Smooth muscle cell (in vitro differentiated cells): ENCODE data around the gene CDK4. TPM values are rescaled to one million over a fixed set of nuclear protein-coding genes. Genes with fewer than 3 reads are reported as not detected.
A peak's percentile ranks its signal among the peaks of the same experiment; 100 is the strongest.

Experiments used
- DNase-seq: peaks from one replicate; lab custom pipeline; 2025; ENCODE audit not compliant: unreplicated experiment; lab: John Stamatoyannopoulos, UW
- H2AFZ ChIP-seq: fragments of 200-600 bp; sonication (generic); 2 replicates; pipeline ENCODE4 v1.6.0; 2016; ENCODE audit warnings: antibody characterized with exemption, low read depth, mild to moderate bottlenecking
- H3F3A ChIP-seq: fragments of 200-600 bp; sonication (generic); 2 replicates; pipeline ENCODE4 v1.6.0; 2017; ENCODE audit warnings: antibody characterized with exemption, low read depth
- H3K27ac ChIP-seq: fragments of 200-600 bp; sonication (generic); 2 replicates; pipeline ENCODE4 v1.5.1; 2016; ENCODE audit warnings: low read depth, mild to moderate bottlenecking
- H3K27me3 ChIP-seq: fragments of 200-600 bp; sonication (generic); 2 replicates; pipeline ENCODE4 v1.6.1; 2016; ENCODE audit warnings: low read depth, mild to moderate bottlenecking
- H3K36me3 ChIP-seq: fragments of 200-600 bp; sonication (generic); 2 replicates; pipeline ENCODE4 v1.5.1; 2016; ENCODE audit warnings: low read depth
- H3K4me1 ChIP-seq: fragments of 200-600 bp; sonication (generic); 2 replicates; pipeline ENCODE4 v1.5.1; 2016; ENCODE audit warnings: low read depth
- H3K4me2 ChIP-seq: fragments of 200-600 bp; sonication (generic); 2 replicates; pipeline ENCODE4 v1.6.0; 2016; ENCODE audit warnings: mild to moderate bottlenecking
- H3K4me3 ChIP-seq: fragments of 200-600 bp; sonication (generic); 2 replicates; pipeline ENCODE4 v1.5.1; 2016; ENCODE audit warnings: mild to moderate bottlenecking
- H3K79me2 ChIP-seq: fragments of 200-600 bp; sonication (generic); 2 replicates; pipeline ENCODE4 v1.6.0; 2016; ENCODE audit warnings: low read depth, mild to moderate bottlenecking
- H3K9ac ChIP-seq: fragments of 200-600 bp; sonication (generic); 2 replicates; pipeline ENCODE4 v1.6.0; 2016; ENCODE audit warnings: low read depth
- H3K9me3 ChIP-seq: fragments of 200-600 bp; sonication (generic); replicated peaks from 2 replicates; pipeline ENCODE4 v1.5.1; 2016; ENCODE audit warnings: low read depth
- H4K20me1 ChIP-seq: fragments of 200-600 bp; sonication (generic); 2 replicates; pipeline ENCODE4 v1.6.0; 2016; ENCODE audit warnings: low read depth
- CTCF ChIP-seq: fragments of 200-600 bp; sonication (generic); IDR thresholded peaks from 2 replicates; pipeline ENCODE4 v1.5.1; 2017; ENCODE audit warnings: borderline replicate concordance, mild to moderate bottlenecking, antibody characterized with exemption; ENCODE audit not compliant: insufficient read depth, poor library complexity, severe bottlenecking
- WGBS: methylation state at CpG from one replicate; pipeline ENCODE4 v1.1.7; 2016; ENCODE audit warnings: low lambda C conversion rate; 5-methylcytosine and 5-hydroxymethylcytosine counted together
- polyA plus RNA-seq: library from polyadenylated mRNA; unstranded; fragments of >200 nt; fragmentation: Nextera tagmentation; extraction: Ambion mirVana; gene quantifications from 2 replicates; pipeline ENCODE4 v1.2.1, GENCODE V29; 2016
- total RNA-seq: library from RNA; depleted of rRNA; stranded (reverse); fragments of >200 nt; gene quantifications from 2 replicates; pipeline ENCODE4 v1.2.3, GENCODE V29; 2014

Gene CDK4
- total and polyA plus RNA-seq, 2 experiments from 2014 or later = 144 to 235 TPM

- H3K79me2 ChIP-seq = no peaks in the 10 kb centered on the region
- no peak overlapping the region for H2AFZ ChIP-seq
- no peak overlapping the region for H3K9ac ChIP-seq
- H3K4me1 ChIP-seq = peaks cover 26% of the 10 kb centered on the region
- H3K36me3 ChIP-seq = no peaks in the 10 kb centered on the region
- peak overlapping the region; percentile 44 for H3K4me3 ChIP-seq
- H3F3A ChIP-seq = no peaks in the 10 kb centered on the region
- H3K4me2 ChIP-seq = peak overlapping the region; percentile 84
- TF ChIP-seq CTCF = peak; percentile 15
- H3K27ac ChIP-seq = no peak overlapping the region
- peaks cover 72% of the 10 kb centered on the region for H3K27me3 ChIP-seq
- 3% methylated on average over 57 of the region's 60 CpGs for WGBS
- H3K9me3 ChIP-seq = no peaks in the 10 kb centered on the region
- DNase-seq = no peak
- peaks cover 4% of the 10 kb centered on the region for H4K20me1 ChIP-seq
These were observed 13.0 kb upstream of the CDK4 start for GRCh38 chr12:57765003-57765697.

GRCh38 chr12:57764662-57765002 is 12.5 kb upstream of the CDK4 start:
- Histone ChIP-seq H2AFZ (no peak overlapping the region), H4K20me1 (peaks cover 10% of the 10 kb centered on the region), H3K36me3 (no peaks in the 10 kb centered on the region), H3K27ac (no peak overlapping the region), H3K9ac (no peak overlapping the region), H3K79me2 (no peaks in the 10 kb centered on the region), H3F3A (no peaks in the 10 kb centered on the region), H3K4me2 (peak overlapping the region; percentile 84), H3K4me3 (peak overlapping the region; percentile 44), H3K27me3 (peaks cover 72% of the 10 kb centered on the region), H3K9me3 (no peaks in the 10 kb centered on the region), H3K4me1 (peaks cover 26% of the 10 kb centered on the region)
- no peak for TF ChIP-seq CTCF
- WGBS = 21% methylated on average over 17 of the region's 17 CpGs
- no peak for DNase-seq

- peaks cover 10% of the 10 kb centered on the region for H4K20me1 ChIP-seq
- no peak overlapping the region for H3K4me2 ChIP-seq
- no peaks in the 10 kb centered on the region for H3F3A ChIP-seq
- no peaks in the 10 kb centered on the region for H3K9me3 ChIP-seq
- H3K27ac ChIP-seq = no peak overlapping the region
- no peaks in the 10 kb centered on the region for H3K36me3 ChIP-seq
- 73% methylated on average over 6 of the region's 6 CpGs for WGBS
- no peak for DNase-seq
- H3K4me1 ChIP-seq = peaks cover 26% of the 10 kb centered on the region
- no peaks in the 10 kb centered on the region for H3K79me2 ChIP-seq
- peaks cover 72% of the 10 kb centered on the region for H3K27me3 ChIP-seq
- H2AFZ ChIP-seq = no peak overlapping the region
- H3K9ac ChIP-seq = no peak overlapping the region
- H3K4me3 ChIP-seq = no peak overlapping the region
- no peak for TF ChIP-seq CTCF
These were observed 12.0 kb upstream of the CDK4 start for GRCh38 chr12:57763881-57764661.

GRCh38 chr12:57762463-57762862 is 10.4 kb upstream of the CDK4 start:
- Histone ChIP-seq H3K4me2 (no peak overlapping the region), H3K79me2 (no peaks in the 10 kb centered on the region), H3K4me1 (peaks cover 23% of the 10 kb centered on the region), H4K20me1 (peaks cover 10% of the 10 kb centered on the region), H3K4me3 (no peak overlapping the region), H3F3A (no peaks in the 10 kb centered on the region), H3K36me3 (no peaks in the 10 kb centered on the region), H3K27ac (no peak overlapping the region), H3K9me3 (no peaks in the 10 kb centered on the region), H3K27me3 (peaks cover 68% of the 10 kb centered on the region), H3K9ac (no peak overlapping the region), H2AFZ (no peak overlapping the region)
- DNase-seq = no peak
- TF ChIP-seq CTCF = no peak
- 80% methylated on average over 2 of the region's 2 CpGs for WGBS
